ENCODE data around the gene SMARCD3.

DNA sequence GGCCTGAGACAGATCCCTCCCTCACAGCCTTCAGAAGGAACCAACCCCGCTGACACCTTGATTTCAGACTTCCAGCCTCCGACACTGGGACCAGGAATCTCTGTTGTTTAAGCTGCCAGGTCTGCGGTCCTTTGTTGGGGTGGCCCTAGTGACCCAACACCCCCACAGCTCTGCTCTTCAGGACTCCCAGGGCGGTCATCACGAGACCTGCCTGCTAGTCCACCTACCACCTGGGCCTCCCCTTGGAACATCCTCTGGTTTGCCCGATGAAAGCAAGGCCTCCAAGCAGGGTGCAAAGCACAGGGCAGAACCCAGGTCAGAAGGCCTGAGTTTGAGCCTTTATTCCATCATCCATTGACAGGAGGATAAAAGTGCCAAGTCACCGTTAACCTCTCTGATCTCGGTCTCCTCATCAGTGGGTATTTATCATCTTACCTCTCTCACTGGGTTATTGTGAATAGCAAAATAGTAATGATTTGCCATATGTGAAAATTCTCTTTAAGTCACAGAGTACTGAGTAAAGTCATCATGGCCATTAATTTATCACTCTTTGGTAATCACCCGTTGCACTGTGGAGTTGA, 16.9 kb upstream of the SMARCD3 start:
- TF ChIP-seq, protein P1, sequence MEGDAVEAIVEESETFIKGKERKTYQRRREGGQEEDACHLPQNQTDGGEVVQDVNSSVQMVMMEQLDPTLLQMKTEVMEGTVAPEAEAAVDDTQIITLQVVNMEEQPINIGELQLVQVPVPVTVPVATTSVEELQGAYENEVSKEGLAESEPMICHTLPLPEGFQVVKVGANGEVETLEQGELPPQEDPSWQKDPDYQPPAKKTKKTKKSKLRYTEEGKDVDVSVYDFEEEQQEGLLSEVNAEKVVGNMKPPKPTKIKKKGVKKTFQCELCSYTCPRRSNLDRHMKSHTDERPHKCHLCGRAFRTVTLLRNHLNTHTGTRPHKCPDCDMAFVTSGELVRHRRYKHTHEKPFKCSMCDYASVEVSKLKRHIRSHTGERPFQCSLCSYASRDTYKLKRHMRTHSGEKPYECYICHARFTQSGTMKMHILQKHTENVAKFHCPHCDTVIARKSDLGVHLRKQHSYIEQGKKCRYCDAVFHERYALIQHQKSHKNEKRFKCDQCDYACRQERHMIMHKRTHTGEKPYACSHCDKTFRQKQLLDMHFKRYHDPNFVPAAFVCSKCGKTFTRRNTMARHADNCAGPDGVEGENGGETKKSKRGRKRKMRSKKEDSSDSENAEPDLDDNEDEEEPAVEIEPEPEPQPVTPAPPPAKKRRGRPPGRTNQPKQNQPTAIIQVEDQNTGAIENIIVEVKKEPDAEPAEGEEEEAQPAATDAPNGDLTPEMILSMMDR (IDR thresholded peaks at IDR 0.05 in 2 of 3, conservative IDR thresholded peaks at IDR 0.05 in 1 of 3; ENCODE audit: borderline replicate concordance in 1 of 3, insufficient read depth in 1 of 3, low read depth in 2 of 3, low read length in 2 of 3), result no peak
- TF ChIP-seq POLR2A (IDR thresholded peaks at IDR 0.05; ENCODE audit: borderline replicate concordance, extremely low read depth, insufficient read depth, insufficient read length) (no peak), EZH2phosphoT487 (IDR thresholded peaks at IDR 0.05; ENCODE audit: borderline replicate concordance) (no peak), EGR1 (IDR thresholded peaks at IDR 0.05; ENCODE audit: low read depth) (no peak), EZH2 (IDR thresholded peaks at IDR 0.05) (no peak), ZNF274 (IDR thresholded peaks at IDR 0.05; ENCODE audit: low read depth, low read length) (no peak), YY1 (IDR thresholded peaks at IDR 0.05; ENCODE audit: extremely low read depth, insufficient replicate concordance, low read depth, low read length) (no peak), FOSL1 (IDR thresholded peaks at IDR 0.05; ENCODE audit: low read depth) (no peak), CEBPB (IDR thresholded peaks at IDR 0.05; ENCODE audit: low read depth) (no peak), ZFX (IDR thresholded peaks at IDR 0.05) (no peak), RAD21 (IDR thresholded peaks at IDR 0.05; ENCODE audit: low read depth) (no peak)
- TF ChIP-seq, protein P2, sequence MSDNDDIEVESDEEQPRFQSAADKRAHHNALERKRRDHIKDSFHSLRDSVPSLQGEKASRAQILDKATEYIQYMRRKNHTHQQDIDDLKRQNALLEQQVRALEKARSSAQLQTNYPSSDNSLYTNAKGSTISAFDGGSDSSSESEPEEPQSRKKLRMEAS (IDR thresholded peaks at IDR 0.05), result no peak
- TF ChIP-seq, protein P3, sequence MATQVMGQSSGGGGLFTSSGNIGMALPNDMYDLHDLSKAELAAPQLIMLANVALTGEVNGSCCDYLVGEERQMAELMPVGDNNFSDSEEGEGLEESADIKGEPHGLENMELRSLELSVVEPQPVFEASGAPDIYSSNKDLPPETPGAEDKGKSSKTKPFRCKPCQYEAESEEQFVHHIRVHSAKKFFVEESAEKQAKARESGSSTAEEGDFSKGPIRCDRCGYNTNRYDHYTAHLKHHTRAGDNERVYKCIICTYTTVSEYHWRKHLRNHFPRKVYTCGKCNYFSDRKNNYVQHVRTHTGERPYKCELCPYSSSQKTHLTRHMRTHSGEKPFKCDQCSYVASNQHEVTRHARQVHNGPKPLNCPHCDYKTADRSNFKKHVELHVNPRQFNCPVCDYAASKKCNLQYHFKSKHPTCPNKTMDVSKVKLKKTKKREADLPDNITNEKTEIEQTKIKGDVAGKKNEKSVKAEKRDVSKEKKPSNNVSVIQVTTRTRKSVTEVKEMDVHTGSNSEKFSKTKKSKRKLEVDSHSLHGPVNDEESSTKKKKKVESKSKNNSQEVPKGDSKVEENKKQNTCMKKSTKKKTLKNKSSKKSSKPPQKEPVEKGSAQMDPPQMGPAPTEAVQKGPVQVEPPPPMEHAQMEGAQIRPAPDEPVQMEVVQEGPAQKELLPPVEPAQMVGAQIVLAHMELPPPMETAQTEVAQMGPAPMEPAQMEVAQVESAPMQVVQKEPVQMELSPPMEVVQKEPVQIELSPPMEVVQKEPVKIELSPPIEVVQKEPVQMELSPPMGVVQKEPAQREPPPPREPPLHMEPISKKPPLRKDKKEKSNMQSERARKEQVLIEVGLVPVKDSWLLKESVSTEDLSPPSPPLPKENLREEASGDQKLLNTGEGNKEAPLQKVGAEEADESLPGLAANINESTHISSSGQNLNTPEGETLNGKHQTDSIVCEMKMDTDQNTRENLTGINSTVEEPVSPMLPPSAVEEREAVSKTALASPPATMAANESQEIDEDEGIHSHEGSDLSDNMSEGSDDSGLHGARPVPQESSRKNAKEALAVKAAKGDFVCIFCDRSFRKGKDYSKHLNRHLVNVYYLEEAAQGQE (IDR thresholded peaks at IDR 0.05; ENCODE audit: low read depth), result no peak
